Fibroblast of lung (primary cell): ENCODE measurements around the gene AGPAT4.

Experiments
- CTCF ChIP-seq, 2 donors: IDR thresholded peaks in 1 of 2; conservative IDR thresholded peaks in 1 of 2; 1 replicate in 1 of 2; 2 replicates in 1 of 2; pipeline ENCODE4 v1.5.1; 2011 to 2012; ENCODE audit warnings: low read length in 2 of 2, control low read depth in 1 of 2, inconsistent platforms in 1 of 2, low read depth in 1 of 2, mild to moderate bottlenecking in 1 of 2
- EZH2 ChIP-seq: IDR thresholded peaks from 2 replicates; pipeline ENCODE4 v1.5.1; 2012; ENCODE audit warnings: low read length, control low read depth, mild to moderate bottlenecking; ENCODE audit errors: missing control alignments

DNA sequence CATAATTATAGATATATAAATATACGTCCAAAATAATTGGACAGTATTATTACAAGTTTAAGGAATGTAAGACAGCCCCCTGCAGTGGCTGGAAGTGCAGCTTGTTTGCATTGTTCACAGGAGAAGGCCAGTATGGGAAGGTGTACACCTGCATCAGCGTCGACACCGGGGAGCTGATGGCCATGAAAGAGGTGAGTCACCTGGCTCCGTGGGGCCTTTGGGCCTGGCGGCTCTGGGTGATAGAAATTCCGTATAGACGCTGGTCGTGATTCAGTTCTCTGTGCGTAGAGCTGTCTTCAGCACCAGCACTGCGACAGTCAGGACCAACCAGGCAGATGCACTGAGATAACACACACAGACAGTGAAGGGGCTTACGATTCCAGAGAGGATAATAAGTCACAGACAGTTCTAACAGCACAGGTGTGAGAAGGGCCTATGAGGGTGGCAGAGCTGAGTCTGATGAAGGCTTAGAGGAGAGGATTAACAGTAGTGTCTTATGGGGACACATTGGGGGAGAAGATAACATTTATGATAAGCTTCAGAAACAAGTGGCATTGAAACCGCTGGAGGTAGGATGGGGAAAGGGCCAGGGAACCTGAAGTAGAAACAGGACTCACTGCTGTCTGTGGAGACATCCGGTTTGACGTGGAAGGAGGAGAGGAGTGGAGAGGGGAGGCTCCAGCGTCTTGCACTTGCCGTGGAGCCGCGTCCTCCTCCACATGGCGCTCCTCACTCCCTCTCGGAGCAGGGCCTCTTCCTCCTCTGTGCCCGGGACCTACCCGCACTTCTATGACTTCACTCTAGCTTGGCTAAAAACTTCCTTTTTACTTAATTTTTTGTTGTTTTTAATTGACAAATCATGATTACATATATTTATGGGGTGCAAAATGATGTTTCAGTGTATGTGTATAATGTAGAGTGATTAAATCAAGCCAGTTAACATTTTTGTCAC, 165.8 kb downstream of the AGPAT4 start:
- TF ChIP-seq EZH2 (no peak), CTCF (conservative IDR thresholded peaks at IDR 0.05 in 1 of 2, IDR thresholded peaks at IDR 0.05 in 1 of 2; ENCODE audit: low read depth in 1 of 2, low read length in 2 of 2) (no peak)
